ENCODE data around the gene NAP1L1.

- no peak for TF ChIP-seq EZH2 (IDR thresholded peaks at IDR 0.05)
- no peak for TF ChIP-seq CTCF (IDR thresholded peaks at IDR 0.05)
Measured at GRCh38 chr12:76025601-76026575, 58.6 kb downstream of the NAP1L1 start.
